ENCODE results near the gene NDUFS3.

- TF ChIP-seq POLR2A (IDR thresholded peaks at IDR 0.05) (peak in 2 of 3 donors; percentile 80 to 84), CTCF (IDR thresholded peaks at IDR 0.05) (peak in 1 of 7 experiments; percentile 5)
These were observed at the start of gene NDUFS3, which contains the start of gene KBTBD4 for GRCh38 chr11:47578524-47579494.

Measured in body of pancreas (tissue), 4 donors.